SK-N-SH (cell line): ENCODE results near the gene ITM2C. TPM values are rescaled to one million over a fixed set of nuclear protein-coding genes. Genes with fewer than 3 reads are reported as not detected.
A peak's percentile ranks its signal among the peaks of the same experiment; 100 is the strongest.

Experiments used
- CTCF ChIA-PET: fragments of 300-600, 350-600 bp; formaldehyde crosslinking; extraction: SDS; loops from one replicate; lab custom pipeline; 2021; lab: Yijun Ruan, JAX
- POLR2A ChIA-PET: fragments of 350-600 bp; sonication (Branson Sonifier 250); formaldehyde crosslinking; extraction: SDS; loops from one replicate; lab custom pipeline; 2020; ENCODE audit warnings: antibody characterized with exemption, inconsistent platforms; lab: Yijun Ruan, JAX
- DNase-seq: peaks from one replicate; pipeline ENCODE4 v3.0.0; 2012
- H2AFZ ChIP-seq: fragments of 200-600 bp; sonication (generic); 2 replicates; pipeline ENCODE4 v1.8.1; 2016; ENCODE audit warnings: antibody characterized with exemption, mild to moderate bottlenecking, low read depth
- H3F3A ChIP-seq: fragments of 200-600 bp; sonication (generic); replicated peaks from 2 replicates; pipeline ENCODE3; 2016; ENCODE audit warnings: antibody characterized with exemption, mild to moderate bottlenecking; ENCODE audit not compliant: insufficient read depth
- H3K27ac ChIP-seq, 2 experiments: fragments of 200-500 bp in 1 of 2; fragments of 200-600 bp in 1 of 2; sonication (Bioruptor generic) in 1 of 2; sonication (generic), shearing (Covaris generic) in 1 of 2; 2 replicates each; pipeline versions ENCODE4 v1.5.1 to v1.6.1; 2014 to 2016; ENCODE audit warnings: low read depth in 2 of 2, inconsistent platforms in 1 of 2, low read length in 1 of 2, mild to moderate bottlenecking in 1 of 2, mixed read lengths in 1 of 2
- H3K27me3 ChIP-seq: fragments of 200-600 bp; sonication (generic), shearing (Covaris generic); 2 replicates; pipeline ENCODE4 v1.6.1; 2016; ENCODE audit warnings: mixed run types; ENCODE audit not compliant: insufficient read depth
- H3K36me3 ChIP-seq, 2 experiments: fragments of 200-500 bp in 1 of 2; fragments of 200-600 bp in 1 of 2; sonication (Bioruptor generic) in 1 of 2; sonication (generic) in 1 of 2; replicated peaks in 1 of 2; 2 replicates each; pipeline versions ENCODE3 to v1.5.1; 2014 to 2016; ENCODE audit warnings: low read length in 1 of 2, mild to moderate bottlenecking in 1 of 2; ENCODE audit not compliant: insufficient read depth in 2 of 2, control insufficient read depth in 1 of 2
- H3K4me1 ChIP-seq, 2 experiments: fragments of 200-500 bp in 1 of 2; fragments of 200-600 bp in 1 of 2; sonication (Bioruptor generic) in 1 of 2; sonication (generic), shearing (Covaris generic) in 1 of 2; 2 replicates each; pipeline versions ENCODE4 v1.5.1 to v1.6.1; 2014 to 2016; ENCODE audit warnings: low read depth in 1 of 2, low read length in 1 of 2, mixed run types in 1 of 2; ENCODE audit not compliant: insufficient read depth in 2 of 2, control insufficient read depth in 1 of 2
- H3K4me2 ChIP-seq: fragments of 200-600 bp; sonication (generic), shearing (Covaris generic); 2 replicates; pipeline ENCODE4 v1.6.1; 2017; ENCODE audit warnings: mixed run types
- H3K4me3 ChIP-seq, 2 experiments: fragments of 200-500 bp in 1 of 2; fragments of 200-600 bp in 1 of 2; sonication (Bioruptor generic) in 1 of 2; sonication (generic), shearing (Covaris generic) in 1 of 2; 2 replicates each; pipeline versions ENCODE4 v1.5.1 to v1.8.1; 2014 to 2016; ENCODE audit warnings: low read depth in 2 of 2, inconsistent platforms in 1 of 2, low read length in 1 of 2, mild to moderate bottlenecking in 1 of 2, mixed read lengths in 1 of 2, moderate library complexity in 1 of 2
- H3K79me2 ChIP-seq: fragments of 200-600 bp; sonication (generic); 2 replicates; pipeline ENCODE4 v1.8.1; 2017; ENCODE audit warnings: mild to moderate bottlenecking; ENCODE audit not compliant: insufficient read depth
- H3K9ac ChIP-seq: fragments of 200-600 bp; sonication (generic); 2 replicates; pipeline ENCODE4 v1.6.1; 2017; ENCODE audit warnings: mixed run types
- H3K9me2 ChIP-seq: fragments of 200-600 bp; sonication (generic); 2 replicates; pipeline ENCODE4 v1.6.1; 2017; ENCODE audit warnings: mixed run types
- H3K9me3 ChIP-seq: fragments of 200-600 bp; sonication (generic); 2 replicates; pipeline ENCODE4 v1.6.1; 2017; ENCODE audit warnings: mixed run types, mild to moderate bottlenecking, moderate library complexity
- H4K20me1 ChIP-seq: fragments of 200-600 bp; sonication (generic); 2 replicates; pipeline ENCODE4 v1.6.1; 2017; ENCODE audit warnings: mild to moderate bottlenecking, mixed run types; ENCODE audit not compliant: insufficient read depth
- CHD2 ChIP-seq: fragments of 150-350 bp; IDR thresholded peaks from 2 replicates; pipeline ENCODE4 v1.6.1; 2018; ENCODE audit warnings: low read length; ENCODE audit not compliant: partially characterized antibody
- CTCF ChIP-seq: fragments of 200-600 bp; sonication (generic); IDR thresholded peaks from 2 replicates; pipeline ENCODE4 v1.6.1; 2017; ENCODE audit warnings: antibody characterized with exemption, mild to moderate bottlenecking, moderate library complexity
- FOSL2 ChIP-seq: IDR thresholded peaks from 2 replicates; pipeline ENCODE4 v1.4.0; 2012; ENCODE audit warnings: low read depth, mild to moderate bottlenecking, moderate library complexity, borderline replicate concordance
- GABPA ChIP-seq: IDR thresholded peaks from 2 replicates; pipeline ENCODE4 v1.4.0; 2012; ENCODE audit warnings: low read depth, mild to moderate bottlenecking
- GATA2 ChIP-seq: sonication (generic); formaldehyde crosslinking; IDR thresholded peaks from 2 replicates; pipeline ENCODE4 v1.5.0; 2020; ENCODE audit warnings: mild to moderate bottlenecking, missing genetic modification reagents
- IRF3 ChIP-seq: fragments of 150-350 bp; IDR thresholded peaks from 2 replicates; pipeline ENCODE4 v1.6.1; 2016; ENCODE audit warnings: mild to moderate bottlenecking, low read depth, low read length
- MXI1 ChIP-seq: IDR thresholded peaks from 2 replicates; pipeline ENCODE4 v1.6.1; 2012; ENCODE audit warnings: mild to moderate bottlenecking, low read depth, low read length, improper control_type of control experiment
- NFIC ChIP-seq: IDR thresholded peaks from 2 replicates; pipeline ENCODE4 v1.4.0; 2012; ENCODE audit warnings: borderline replicate concordance
- POLR2AphosphoS5 ChIP-seq: IDR thresholded peaks from 2 replicates; pipeline ENCODE4 v1.6.1; 2012; ENCODE audit warnings: low read depth, low read length
- RAD21 ChIP-seq: IDR thresholded peaks from 2 replicates; pipeline ENCODE4 v1.6.1; 2012; ENCODE audit warnings: mild to moderate bottlenecking, low read length
- RXRA ChIP-seq: IDR thresholded peaks from 2 replicates; pipeline ENCODE4 v1.4.0; 2012; ENCODE audit warnings: low read depth, mild to moderate bottlenecking, borderline replicate concordance
- SMC3 ChIP-seq: IDR thresholded peaks from 2 replicates; pipeline ENCODE4 v1.6.1; 2012; ENCODE audit warnings: low read depth, low read length, improper control_type of control experiment
- TCF12 ChIP-seq: IDR thresholded peaks from 2 replicates; pipeline ENCODE4 v1.4.0; 2012
- WGBS: methylation state at CpG from one replicate; pipeline ENCODE4 v1.1.6; 2017; ENCODE audit warnings: low lambda C conversion rate; 5-methylcytosine and 5-hydroxymethylcytosine counted together
- polyA plus RNA-seq, 3 experiments: library from polyadenylated mRNA; depleted of rRNA; stranded (reverse); fragments of >200 nt; gene quantifications; 2 replicates each; pipeline ENCODE4 v1.2.3, GENCODE V29; 2012

The ITM2C gene
- polyA plus RNA-seq, 1 of the 3 experiments (the other 2 are of a cell fraction) = 288 TPM

- Histone ChIP-seq H3K36me3 (peaks cover 0 to 12% of the 10 kb centered on the region in 2 experiments), H3K79me2 (no peaks in the 10 kb centered on the region), H2AFZ (no peak overlapping the region), H3K9me2 (no peaks in the 10 kb centered on the region), H3K4me2 (no peak overlapping the region), H3K9me3 (no peaks in the 10 kb centered on the region), H3F3A (peaks cover 4% of the 10 kb centered on the region), H3K27me3 (no peaks in the 10 kb centered on the region), H3K4me1 (peaks cover 33 to 71% of the 10 kb centered on the region in 2 experiments), H4K20me1 (peaks cover 33% of the 10 kb centered on the region; the same call in 1 of the 2 replicates), H3K4me3 (no peak overlapping the region), H3K9ac (no peak overlapping the region), H3K27ac (peak overlapping the region in 1 of 2 experiments; percentile 99; a peak in 2 of 4 replicates)
- 70% methylated on average over 5 of the region's 17 CpGs for WGBS
- ChIA-PET CTCF (interaction anchor here (0.6 to 7.9 kb wide), 11 partner anchors 7 to 716 kb away, joined by 3 to 58 read pairs (median 5); no protein-coding TSS in a partner anchor), POLR2A (interaction anchor here (0.8 kb wide), 1 partner anchor 14 kb away, joined by 3 read pairs; no protein-coding TSS in a partner anchor)
- no peak for DNase-seq
- no peak for TF ChIP-seq GATA2 (CRISPR knock-in tag)
- no peak for TF ChIP-seq MXI1
- no peak for TF ChIP-seq TCF12
- TF ChIP-seq FOSL2 = no peak
- no peak for TF ChIP-seq IRF3
- no peak for TF ChIP-seq POLR2AphosphoS5
- no peak for TF ChIP-seq GABPA
- TF ChIP-seq CHD2 = no peak
- no peak for TF ChIP-seq SMC3
- no peak for TF ChIP-seq CTCF
- TF ChIP-seq NFIC = no peak
- no peak for TF ChIP-seq RXRA
- no peak for TF ChIP-seq RAD21
These were observed 6.8 kb downstream of the ITM2C start for GRCh38 chr2:230871361-230872150.
